ENCODE measurements around the gene GNG11. TPM values are rescaled to one million over a fixed set of nuclear protein-coding genes. Genes with fewer than 3 reads are reported as not detected.

Gene GNG11
- total and polyA plus RNA-seq, 10 of the 15 experiments (the other 5 are each of a cell fraction or from before 2014, with no cell fraction given), result 0.15 to 2.4 (median 0.84) TPM

- ChIA-PET RAD21 (ENCODE audit: unreplicated experiment) (interaction anchor here (1.3 kb wide), 1 partner anchor 10 kb away, joined by 3 read pairs; no protein-coding TSS in a partner anchor), POLR2A (no interaction called here), SMC1A (ENCODE audit: uncharacterized antibody, unreplicated experiment) (interaction anchor here (0.7 to 1.2 kb wide), 3 partner anchors 9 to 219 kb away, joined by 3 to 4 read pairs (median 3); partner anchors contain the start of gene GNG11), CTCF (interaction anchor here (0.9 to 1.4 kb wide), 3 partner anchors 10 to 482 kb away, joined by 3 to 4 read pairs (median 4); partner anchors contain the start of gene COL1A2)
- in situ Hi-C loops (cut with MboI) (no loop called here), intact Hi-C loops (cut with micrococcal nuclease; ENCODE audit: unreplicated experiment) (no loop called here)
- Histone ChIP-seq H3K9ac (ENCODE audit: control insufficient read depth, insufficient read depth, low read length) (no peak overlapping the region), H3K4me2 (ENCODE audit: control insufficient read depth, insufficient read depth) (no peak overlapping the region), H3K36me3 (ENCODE audit: control insufficient read depth in 2 of 2, insufficient read depth in 2 of 2, low read length in 1 of 2) (no peaks in the 10 kb centered on the region), H3K4me3 (no peak overlapping the region), H3K9me3 (replicated peaks; ENCODE audit: control insufficient read depth, insufficient read depth, low read length) (no peaks in the 10 kb centered on the region), H3K79me2 (ENCODE audit: control insufficient read depth, insufficient read depth, low read length) (no peaks in the 10 kb centered on the region), H4K20me1 (ENCODE audit: control insufficient read depth, insufficient read depth) (no peaks in the 10 kb centered on the region), H3K4me1 (ENCODE audit: control insufficient read depth, insufficient read depth, low read length) (no peaks in the 10 kb centered on the region), H3K27me3 (replicated peaks in 1 of 2; ENCODE audit: control insufficient read depth in 2 of 2, insufficient read depth in 2 of 2, low read length in 1 of 2) (no peaks in the 10 kb centered on the region), H3K27ac (ENCODE audit: control insufficient read depth, insufficient read depth) (no peak overlapping the region), H2AFZ (ENCODE audit: control insufficient read depth, low read depth, low read length) (no peak overlapping the region)
- ATAC-seq, result no peak
- no peak for TF ChIP-seq POU2F2 (IDR thresholded peaks at IDR 0.05; ENCODE audit: borderline replicate concordance, low read depth, low read length)
- TF ChIP-seq RAD21 (IDR thresholded peaks at IDR 0.05; ENCODE audit: insufficient read depth, low read depth, low read length), result no peak
- no peak for TF ChIP-seq BRCA1 (IDR thresholded peaks at IDR 0.05; ENCODE audit: low read depth, low read length)
- no peak for TF ChIP-seq SRF (IDR thresholded peaks at IDR 0.05; ENCODE audit: low read depth in 2 of 2, low read length in 2 of 2)
- no peak for TF ChIP-seq HSF1 (IDR thresholded peaks at IDR 0.05; ENCODE audit: low read depth, low read length)
- TF ChIP-seq NRF1 (conservative IDR thresholded peaks at IDR 0.05; ENCODE audit: low read depth, low read length), result no peak
- no peak for TF ChIP-seq CREB1 (IDR thresholded peaks at IDR 0.05; ENCODE audit: low read depth)
- no peak for TF ChIP-seq SUZ12 (IDR thresholded peaks at IDR 0.05; ENCODE audit: unreplicated experiment)
- TF ChIP-seq RCOR1 (conservative IDR thresholded peaks at IDR 0.05; ENCODE audit: low read depth, low read length), result no peak
- no peak for TF ChIP-seq RFX5 (IDR thresholded peaks at IDR 0.05; ENCODE audit: low read depth, low read length)
- no peak for TF ChIP-seq POLR2A (IDR thresholded peaks at IDR 0.05; ENCODE audit: low read depth, low read length)
- TF ChIP-seq RBBP5 (conservative IDR thresholded peaks at IDR 0.05), result no peak
- TF ChIP-seq WRNIP1 (IDR thresholded peaks at IDR 0.05; ENCODE audit: borderline replicate concordance, low read depth, low read length), result no peak
- no peak for TF ChIP-seq YY1 (IDR thresholded peaks at IDR 0.05; ENCODE audit: low read depth, low read length)
- no peak for TF ChIP-seq TCF12 (IDR thresholded peaks at IDR 0.05; ENCODE audit: low read depth, low read length)
- no peak for TF ChIP-seq TAF1 (IDR thresholded peaks at IDR 0.05; ENCODE audit: borderline replicate concordance, low read depth, low read length)
- no peak for FAIRE-seq
- BruUV-seq (replicated peaks), result no TSS peak
- DNase-seq (ENCODE audit: low read depth, low spot score), result no peak
These were observed 8.3 kb upstream of the GNG11 start for GRCh38 chr7:93913197-93913596.

Measured in GM12878 (cell line).